Kidney (tissue), 14 donors: ENCODE data around the gene EIF4H. TPM values are rescaled to one million over a fixed set of nuclear protein-coding genes. Genes with fewer than 3 reads are reported as not detected.

Experiments
- DNase-seq, 5 donors: peaks; one replicate each; pipeline ENCODE4 v3.0.0-alpha.2; 2013 to 2020
- FAIRE-seq: peaks from 2 replicates; lab custom pipeline; 2012; peaks lifted over from hg19 to GRCh38; lab: Jason Lieb, UNC
- H3K27ac ChIP-seq, 2 donors: one replicate each; pipeline ENCODE4 v1.7.0; 2013; ENCODE audit warnings: low read depth in 2 of 2, low read length in 2 of 2, inconsistent platforms in 1 of 2
- H3K27me3 ChIP-seq: one replicate; pipeline ENCODE4 v1.7.1; 2013; ENCODE audit warnings: low read length, inconsistent platforms; ENCODE audit not compliant: control insufficient read depth, insufficient read depth
- H3K36me3 ChIP-seq, 3 donors: one replicate each; pipeline versions ENCODE4 v1.7.0 to v1.7.1; 2013; ENCODE audit warnings: low read length in 3 of 3, control low read depth in 1 of 3, inconsistent platforms in 1 of 3; ENCODE audit not compliant: insufficient read depth in 3 of 3, control insufficient read depth in 2 of 3
- H3K4me1 ChIP-seq, 3 donors: one replicate each; pipeline versions ENCODE4 v1.7.0 to v1.7.1; 2013; ENCODE audit warnings: low read length in 3 of 3, inconsistent platforms in 1 of 3, low read depth in 1 of 3; ENCODE audit not compliant: control insufficient read depth in 2 of 3, insufficient read depth in 2 of 3
- H3K4me3 ChIP-seq, 3 donors: one replicate each; pipeline versions ENCODE4 v1.7.0 to v1.8.1; 2013; ENCODE audit warnings: low read length in 3 of 3, control low read depth in 1 of 3, inconsistent platforms in 1 of 3
- H3K9ac ChIP-seq, 3 donors: one replicate each; pipeline versions ENCODE4 v1.7.0 to v1.7.1; 2013; ENCODE audit warnings: low read length in 3 of 3, control low read depth in 1 of 3, inconsistent platforms in 1 of 3
- H3K9me3 ChIP-seq, 3 donors: one replicate each; pipeline versions ENCODE4 v1.7.0 to v1.7.1; 2013; ENCODE audit warnings: low read length in 3 of 3, control low read depth in 1 of 3, inconsistent platforms in 1 of 3; ENCODE audit not compliant: control insufficient read depth in 2 of 3, insufficient read depth in 1 of 3
- CTCF ChIP-seq: IDR thresholded peaks from 3 replicates; pipeline ENCODE4 v1.5.1; 2012; ENCODE audit warnings: mild to moderate bottlenecking, moderate library complexity, borderline replicate concordance; ENCODE audit not compliant: insufficient read depth; ENCODE audit errors: extremely low read depth
- intact Hi-C: fragments of 100-400 bp; cut with DNase I; formaldehyde crosslinking; loops from one replicate; pipeline ENCODE4 v1.11.1; 2022
- polyA plus RNA-seq: library from polyadenylated mRNA; stranded (reverse); fragments of 350-450 nt; fragmentation: Illumina TruSeq; extraction: RNeasy Lipid Tissue Mini Kit (QIAGEN cat#74804); gene quantifications from one replicate; pipeline ENCODE4 v1.2.3, GENCODE V29; 2014; ENCODE audit warnings: low read depth, low replicate concordance; ENCODE audit not compliant: insufficient read depth
- total RNA-seq: library from RNA; stranded (reverse); fragmentation: NEBNext Ultra II Directional; extraction: Animal tissue kit (Norgen Biotek cat#: 25700); gene quantifications from one replicate; pipeline ENCODE4 v1.2.1, GENCODE V29; 2021
- donor health status: control.
- donor health status: control.
- donor health status: control.
- donor health status: control.
- donor health status: control.
- donor health status: DM: yes; HTN: yes; CAD: no.
- donor health status: Normal renal cell carcinoma (clear cell type).

EIF4H gene
- total and polyA plus RNA-seq, 2 donors from 2014 or later: 153 to 240 TPM

- no peak for FAIRE-seq
Observed at GRCh38 chr7:74183142-74183541, 9.0 kb downstream of the EIF4H start.

GRCh38 chr7:74183653-74184450, 9.7 kb downstream of the EIF4H start:
- H3K27ac ChIP-seq: no peak overlapping the region
- TF ChIP-seq CTCF: no peak
- H3K4me3 ChIP-seq: no peak overlapping the region
- no peak overlapping the region for H3K9ac ChIP-seq
- H3K36me3 ChIP-seq: peaks cover 11 to 18% (median 11%) of the 10 kb centered on the region in 3 donors
- H3K4me1 ChIP-seq: peaks cover 0 to 19% (median 17%) of the 10 kb centered on the region in 3 donors
- FAIRE-seq (no peak), DNase-seq (peak in 1 of 5 donors; percentile 32)
- no peaks in the 10 kb centered on the region for H3K27me3 ChIP-seq
- H3K9me3 ChIP-seq: no peaks in the 10 kb centered on the region
- intact Hi-C loops: no loop called here

More at GRCh38 chr7:74183142-74183541, 9.0 kb downstream of the EIF4H start:
- Histone ChIP-seq H3K36me3 (peaks cover 4 to 13% (median 5%) of the 10 kb centered on the region in 3 donors), H3K4me3 (no peak overlapping the region), H3K27ac (no peak overlapping the region), H3K27me3 (no peaks in the 10 kb centered on the region), H3K4me1 (peaks cover 0 to 22% (median 20%) of the 10 kb centered on the region in 3 donors), H3K9me3 (no peaks in the 10 kb centered on the region), H3K9ac (no peak overlapping the region)
- intact Hi-C loops: no loop called here
- peak in 1 of 5 donors; percentile 14 for DNase-seq
- no peak for TF ChIP-seq CTCF

GRCh38 chr7:74185016-74185415, 10.9 kb downstream of the EIF4H start:
- peaks cover 0 to 17% (median 12%) of the 10 kb centered on the region in 3 donors for H3K4me1 ChIP-seq

More at GRCh38 chr7:74185016-74185415, 10.9 kb downstream of the EIF4H start:
- FAIRE-seq (no peak), DNase-seq (no peak)
- Histone ChIP-seq H3K4me3 (no peak overlapping the region), H3K9ac (no peak overlapping the region), H3K27ac (no peak overlapping the region), H3K27me3 (no peaks in the 10 kb centered on the region), H3K36me3 (peaks cover 14 to 27% (median 18%) of the 10 kb centered on the region in 3 donors), H3K9me3 (no peaks in the 10 kb centered on the region)
- intact Hi-C loops: no loop called here
- no peak for TF ChIP-seq CTCF
